ENCODE results near the gene RUSF1. TPM values are rescaled to one million over a fixed set of nuclear protein-coding genes. Genes with fewer than 3 reads are reported as not detected.

The RUSF1 gene
- total RNA-seq, 1 experiment from 2014 or later = 96.0 TPM

DNA sequence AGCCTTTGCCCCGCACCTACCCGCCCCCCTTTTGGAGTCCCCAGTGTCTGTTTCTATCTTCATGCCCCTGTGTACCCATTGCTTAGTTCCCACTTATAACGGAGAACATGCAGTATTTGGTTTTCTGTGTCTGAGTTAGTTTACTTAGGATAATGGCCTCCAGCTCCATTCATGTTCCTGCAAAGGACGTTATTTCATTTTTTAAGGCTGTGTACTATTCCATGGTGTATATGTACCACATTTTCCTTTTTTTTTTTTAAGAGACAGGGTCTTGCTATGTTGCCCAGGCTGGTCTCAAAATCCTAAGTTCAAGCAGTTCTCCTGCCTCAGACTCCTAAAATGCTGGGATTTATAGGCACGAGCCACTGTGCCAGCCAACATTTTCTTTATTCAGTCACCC is 40.3 kb downstream of the RUSF1 start:
- intact Hi-C loops (cut with micrococcal nuclease; ENCODE audit: unreplicated experiment) = no loop called here
- H3K4me3 Mint-ChIP-seq (ENCODE audit: low read depth, unreplicated experiment) = no peak overlapping the region
- DNase-seq = no peak
- H3K9me3 Mint-ChIP-seq (ENCODE audit: low read depth, unreplicated experiment) = no peaks in the 10 kb centered on the region
- H3K4me1 Mint-ChIP-seq (ENCODE audit: low read depth, unreplicated experiment) = peaks cover 12% of the 10 kb centered on the region
- no peak overlapping the region for H3K27ac Mint-ChIP-seq (ENCODE audit: unreplicated experiment)
- TF ChIP-seq, protein P1, sequence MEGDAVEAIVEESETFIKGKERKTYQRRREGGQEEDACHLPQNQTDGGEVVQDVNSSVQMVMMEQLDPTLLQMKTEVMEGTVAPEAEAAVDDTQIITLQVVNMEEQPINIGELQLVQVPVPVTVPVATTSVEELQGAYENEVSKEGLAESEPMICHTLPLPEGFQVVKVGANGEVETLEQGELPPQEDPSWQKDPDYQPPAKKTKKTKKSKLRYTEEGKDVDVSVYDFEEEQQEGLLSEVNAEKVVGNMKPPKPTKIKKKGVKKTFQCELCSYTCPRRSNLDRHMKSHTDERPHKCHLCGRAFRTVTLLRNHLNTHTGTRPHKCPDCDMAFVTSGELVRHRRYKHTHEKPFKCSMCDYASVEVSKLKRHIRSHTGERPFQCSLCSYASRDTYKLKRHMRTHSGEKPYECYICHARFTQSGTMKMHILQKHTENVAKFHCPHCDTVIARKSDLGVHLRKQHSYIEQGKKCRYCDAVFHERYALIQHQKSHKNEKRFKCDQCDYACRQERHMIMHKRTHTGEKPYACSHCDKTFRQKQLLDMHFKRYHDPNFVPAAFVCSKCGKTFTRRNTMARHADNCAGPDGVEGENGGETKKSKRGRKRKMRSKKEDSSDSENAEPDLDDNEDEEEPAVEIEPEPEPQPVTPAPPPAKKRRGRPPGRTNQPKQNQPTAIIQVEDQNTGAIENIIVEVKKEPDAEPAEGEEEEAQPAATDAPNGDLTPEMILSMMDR (IDR thresholded peaks at IDR 0.05; ENCODE audit: unreplicated experiment) = no peak
- H3K27me3 Mint-ChIP-seq (ENCODE audit: unreplicated experiment) = no peaks in the 10 kb centered on the region
- no TSS peak for BruUV-seq (replicated peaks)
- peaks cover 29% of the 10 kb centered on the region for H3K36me3 Mint-ChIP-seq (ENCODE audit: insufficient read depth, unreplicated experiment)
- CTCF ChIA-PET = no interaction called here

DNA sequence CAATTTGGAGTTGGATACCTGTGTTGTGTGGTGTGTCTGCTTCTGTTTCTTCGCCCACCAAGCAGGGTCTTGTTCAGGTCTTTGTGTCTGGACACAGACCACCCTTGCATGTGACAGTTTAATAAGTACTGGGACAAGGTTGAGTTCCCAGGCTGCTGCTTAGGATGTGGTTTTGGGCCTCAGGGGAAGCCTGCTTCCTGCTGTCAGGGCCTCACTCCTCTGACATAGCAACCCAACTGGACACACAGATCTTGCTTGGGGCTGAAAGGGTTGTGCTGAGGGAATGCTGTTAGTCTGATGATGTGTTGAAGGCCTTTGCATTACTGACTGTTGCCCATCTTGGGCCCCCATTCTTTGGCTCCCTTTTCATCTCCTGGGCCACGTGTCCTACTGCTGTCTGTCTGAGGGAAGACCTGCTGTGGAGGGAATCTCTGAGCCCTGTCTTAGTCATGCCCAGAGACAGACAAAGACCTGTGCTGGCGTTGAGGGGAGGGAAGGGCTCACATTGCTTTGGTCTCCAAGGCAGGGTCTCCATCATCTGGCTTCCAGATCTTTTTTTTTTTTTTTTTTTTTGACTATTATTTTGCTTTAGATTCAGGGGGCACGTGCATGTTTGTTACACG is 40.9 kb downstream of the RUSF1 start:
- TF ChIP-seq, protein P1 (IDR thresholded peaks at IDR 0.05; ENCODE audit: unreplicated experiment) = no peak
- H3K4me3 Mint-ChIP-seq (ENCODE audit: low read depth, unreplicated experiment) = no peak overlapping the region
- no peak overlapping the region for H3K27ac Mint-ChIP-seq (ENCODE audit: unreplicated experiment)
- peaks cover 23% of the 10 kb centered on the region for H3K36me3 Mint-ChIP-seq (ENCODE audit: insufficient read depth, unreplicated experiment)
- H3K27me3 Mint-ChIP-seq (ENCODE audit: unreplicated experiment) = no peaks in the 10 kb centered on the region
- no peak for DNase-seq
- H3K9me3 Mint-ChIP-seq (ENCODE audit: low read depth, unreplicated experiment) = no peaks in the 10 kb centered on the region
- intact Hi-C loops (cut with micrococcal nuclease; ENCODE audit: unreplicated experiment) = no loop called here
- no TSS peak for BruUV-seq (replicated peaks)
- peaks cover 7% of the 10 kb centered on the region for H3K4me1 Mint-ChIP-seq (ENCODE audit: low read depth, unreplicated experiment)
- CTCF ChIA-PET = no interaction called here

DNA sequence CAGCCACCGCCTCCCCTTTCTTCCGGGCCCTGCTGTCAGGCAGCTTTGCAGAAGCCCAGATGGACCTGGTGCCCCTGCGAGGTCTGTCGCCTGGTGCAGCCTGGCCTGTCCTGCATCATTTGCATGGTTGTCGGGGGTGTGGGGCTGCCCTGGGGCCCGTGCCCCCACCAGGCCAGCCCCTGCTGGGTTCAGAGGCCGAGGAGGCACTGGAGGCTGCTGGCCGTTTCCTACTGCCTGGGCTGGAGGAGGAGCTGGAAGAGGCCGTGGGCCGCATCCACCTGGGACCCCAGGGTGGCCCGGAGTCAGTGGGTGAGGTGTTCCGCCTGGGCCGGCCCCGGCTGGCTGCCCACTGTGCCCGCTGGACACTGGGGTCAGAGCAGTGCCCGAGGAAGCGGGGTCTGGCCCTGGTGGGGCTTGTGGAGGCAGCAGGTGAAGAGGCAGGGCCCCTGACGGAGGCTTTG is 41.8 kb downstream of the RUSF1 start:
- Mint-ChIP-seq H3K4me3 (ENCODE audit: low read depth, unreplicated experiment) (no peak overlapping the region), H3K27ac (ENCODE audit: unreplicated experiment) (no peak overlapping the region), H3K36me3 (ENCODE audit: insufficient read depth, unreplicated experiment) (peaks cover 19% of the 10 kb centered on the region), H3K4me1 (ENCODE audit: low read depth, unreplicated experiment) (peaks cover 5% of the 10 kb centered on the region), H3K9me3 (ENCODE audit: low read depth, unreplicated experiment) (no peaks in the 10 kb centered on the region), H3K27me3 (ENCODE audit: unreplicated experiment) (no peaks in the 10 kb centered on the region)
- intact Hi-C loops (cut with micrococcal nuclease; ENCODE audit: unreplicated experiment) = no loop called here
- TF ChIP-seq, protein P1 (IDR thresholded peaks at IDR 0.05; ENCODE audit: unreplicated experiment) = no peak
- CTCF ChIA-PET = no interaction called here
- no peak for DNase-seq
- no TSS peak for BruUV-seq (replicated peaks)

DNA sequence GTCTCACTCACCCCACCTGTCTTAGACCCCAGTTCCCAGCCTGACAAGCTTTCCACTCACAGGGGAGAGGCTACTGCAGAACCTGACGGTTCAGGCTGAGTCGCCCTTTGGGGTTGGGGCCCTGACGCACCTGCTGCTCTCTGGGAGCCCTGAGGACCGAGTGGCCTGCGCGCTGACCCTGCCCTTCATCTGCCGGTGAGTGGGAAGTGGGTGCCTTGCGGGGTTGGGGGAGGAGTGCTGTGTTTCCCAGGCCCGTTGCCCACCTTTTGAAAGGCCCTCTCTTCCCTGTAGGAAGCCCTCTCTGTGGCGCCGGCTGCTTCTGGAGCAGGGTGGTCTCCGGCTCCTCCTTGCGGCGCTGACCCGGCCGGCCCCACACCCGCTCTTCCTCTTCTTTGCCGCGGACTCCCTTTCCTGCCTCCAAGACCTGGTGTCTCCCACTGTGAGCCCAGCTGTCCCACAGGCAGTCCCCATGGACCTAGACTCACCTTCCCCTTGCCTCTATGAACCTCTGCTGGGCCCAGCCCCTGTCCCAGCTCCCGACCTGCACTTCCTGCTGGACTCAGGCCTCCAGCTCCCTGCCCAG is 42.3 kb downstream of the RUSF1 start:
- CTCF ChIA-PET = interaction anchor here (0.7 kb wide), 1 partner anchor 178 kb away, joined by 3 read pairs; no protein-coding TSS in a partner anchor
- H3K36me3 Mint-ChIP-seq (ENCODE audit: insufficient read depth, unreplicated experiment) = peaks cover 19% of the 10 kb centered on the region
- TF ChIP-seq, protein P1 (IDR thresholded peaks at IDR 0.05; ENCODE audit: unreplicated experiment) = no peak
- H3K4me3 Mint-ChIP-seq (ENCODE audit: low read depth, unreplicated experiment) = no peak overlapping the region
- no peaks in the 10 kb centered on the region for H3K9me3 Mint-ChIP-seq (ENCODE audit: low read depth, unreplicated experiment)
- no TSS peak for BruUV-seq (replicated peaks)
- H3K27me3 Mint-ChIP-seq (ENCODE audit: unreplicated experiment) = no peaks in the 10 kb centered on the region
- H3K4me1 Mint-ChIP-seq (ENCODE audit: low read depth, unreplicated experiment) = peaks cover 6% of the 10 kb centered on the region
- intact Hi-C loops (cut with micrococcal nuclease; ENCODE audit: unreplicated experiment) = no loop called here
- H3K27ac Mint-ChIP-seq (ENCODE audit: unreplicated experiment) = no peak overlapping the region
- DNase-seq = no peak
